Measurements from ENCODE around the gene GADD45B. TPM values are rescaled to one million over a fixed set of nuclear protein-coding genes. Genes with fewer than 3 reads are reported as not detected.
A peak's percentile ranks its signal among the peaks of the same experiment; 100 is the strongest.

GADD45B gene, protein sequence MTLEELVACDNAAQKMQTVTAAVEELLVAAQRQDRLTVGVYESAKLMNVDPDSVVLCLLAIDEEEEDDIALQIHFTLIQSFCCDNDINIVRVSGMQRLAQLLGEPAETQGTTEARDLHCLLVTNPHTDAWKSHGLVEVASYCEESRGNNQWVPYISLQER
- 100 to 1,000 TPM in 1 of 2 donors, 10 to 100 TPM in 1; 64.0 to 189 TPM for total RNA-seq
- long read RNA-seq, transcript GADD45B-201 (4 exons, 1,373 nt), result major isoform, 15 of 18 reads
- long read RNA-seq, partial matches to known transcripts, result 0 of 18 reads
- long read RNA-seq, other reads (novel, unspliced or antisense), result 3 of 18 reads

DNA sequence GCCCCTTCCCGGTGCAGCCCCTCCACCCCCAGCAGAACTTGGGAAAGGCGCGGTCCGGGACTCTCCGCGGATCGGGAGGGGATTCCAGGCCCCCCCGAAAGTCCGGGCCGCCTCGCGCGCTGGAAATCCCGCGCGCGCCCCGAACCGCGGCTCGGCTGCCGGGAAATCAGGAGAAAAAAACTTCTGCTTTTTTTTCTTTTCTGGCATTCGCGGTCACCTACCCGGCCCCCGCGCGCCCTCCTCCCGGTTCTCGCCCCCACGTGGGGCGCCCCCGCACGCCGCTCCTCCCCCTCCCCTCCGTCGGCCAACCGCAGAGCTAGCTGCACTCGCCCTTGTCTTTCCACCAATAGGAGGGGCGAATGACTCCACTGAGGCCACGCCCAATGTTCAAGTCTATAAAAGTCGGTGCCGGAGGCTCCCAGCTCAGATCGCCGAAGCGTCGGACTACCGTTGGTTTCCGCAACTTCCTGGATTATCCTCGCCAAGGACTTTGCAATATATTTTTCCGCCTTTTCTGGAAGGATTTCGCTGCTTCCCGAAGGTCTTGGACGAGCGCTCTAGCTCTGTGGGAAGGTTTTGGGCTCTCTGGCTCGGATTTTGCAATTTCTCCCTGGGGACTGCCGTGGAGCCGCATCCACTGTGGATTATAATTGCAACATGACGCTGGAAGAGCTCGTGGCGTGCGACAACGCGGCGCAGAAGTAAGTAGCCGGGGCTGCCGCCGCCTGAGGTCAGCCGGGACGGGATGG is at the start of gene GADD45B:
Gene GADD45B, plus strand, starts transcription at position 426 of the 749 bp plus-strand sequence. Its CDS starts 232 bp downstream, at position 658.
- peak; percentile 81 to 84 for ATAC-seq
- intact Hi-C loops (cut with DNase I), result loop anchor here (2.0 to 10.0 kb wide), 5 partner anchors 66 to 137 kb away; no protein-coding TSS in a partner anchor

DNA sequence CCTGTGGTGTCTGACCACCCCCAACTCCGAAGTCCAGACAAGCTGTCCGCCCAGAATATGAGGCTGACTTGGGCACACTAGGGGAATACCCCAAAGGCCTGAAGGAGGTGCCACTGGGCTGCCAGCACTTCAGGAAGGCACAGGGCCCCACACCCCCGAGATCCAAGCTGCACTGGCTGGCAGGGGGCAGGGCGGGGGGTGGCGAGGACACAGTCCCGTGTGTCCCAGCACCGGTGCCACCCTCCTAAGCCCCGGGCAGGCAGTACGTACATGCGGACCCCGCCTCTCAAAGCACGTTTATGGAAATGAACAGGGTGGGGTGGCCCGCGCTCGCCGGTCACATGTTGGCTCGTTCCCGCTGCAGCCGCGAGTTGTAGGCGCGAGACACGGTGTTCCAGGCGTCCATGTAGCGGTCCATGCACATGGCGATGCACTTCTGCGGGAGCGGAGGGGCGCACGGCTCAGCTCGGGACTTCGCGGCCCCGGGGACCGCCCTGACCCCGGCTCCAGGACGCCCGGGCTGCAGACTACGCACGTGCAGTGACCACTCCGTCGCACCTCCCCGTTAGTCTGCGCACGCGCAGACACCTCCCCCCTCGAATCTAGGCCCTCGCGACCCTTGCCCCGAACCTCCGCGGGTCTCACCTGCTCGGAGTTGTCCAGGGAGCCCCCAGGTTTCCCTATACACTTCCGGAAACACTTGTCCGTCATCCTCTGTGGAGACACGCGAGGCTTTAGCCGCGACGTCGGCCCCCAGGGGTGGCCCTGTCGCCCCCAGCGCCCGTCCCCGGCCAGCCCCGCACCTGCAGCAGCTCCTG is 49.1 kb upstream of the GADD45B start:
- DNase-seq (peak; percentile 61), ATAC-seq (peak; percentile 21 to 28)
- intact Hi-C loops (cut with DNase I), result no loop called here

More for the DNA sequence above, at the start of gene GADD45B:
- DNase-seq, result peak; percentile 98

DNA sequence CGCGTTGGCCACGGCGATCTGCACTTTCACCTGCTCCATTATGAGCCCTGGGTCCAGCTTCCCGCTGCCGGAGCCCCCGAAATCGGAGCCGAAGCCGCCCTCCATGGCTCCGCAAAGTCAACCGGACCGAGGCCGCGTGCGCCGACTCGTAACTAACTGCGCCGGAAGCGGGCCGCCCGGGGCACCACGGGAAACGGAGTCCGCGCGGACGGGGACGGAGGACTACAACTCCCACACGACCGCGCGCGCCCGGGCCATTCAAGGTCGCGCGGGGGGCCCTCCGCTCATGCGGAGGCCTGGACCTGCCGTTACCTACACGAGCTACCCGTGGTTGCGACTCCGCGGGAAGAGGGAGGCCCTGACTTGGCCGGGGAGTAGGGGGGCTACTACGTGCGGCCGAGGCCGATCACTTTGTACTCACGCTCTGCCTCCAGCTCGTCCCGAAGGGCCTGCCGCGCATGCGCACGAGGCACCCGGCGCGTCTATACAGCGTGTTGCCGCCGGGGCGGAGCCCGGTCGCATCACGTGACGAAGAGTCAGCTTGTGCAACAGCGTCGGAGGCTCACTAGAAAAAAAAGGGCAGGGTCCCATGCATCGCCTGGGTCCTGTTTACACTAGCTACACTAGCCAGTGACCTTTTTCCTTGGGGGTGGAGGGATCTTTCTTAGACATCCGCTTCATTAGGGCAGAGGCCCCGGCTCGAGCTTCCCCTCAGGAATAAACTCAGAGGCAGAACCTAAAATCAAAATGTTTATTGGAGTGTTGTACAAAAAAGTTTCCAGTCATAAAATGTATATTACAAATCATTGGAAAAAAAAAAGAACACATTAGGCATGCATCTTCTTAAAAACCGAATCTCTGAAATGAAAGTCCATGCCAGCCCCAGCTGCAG is 48.3 kb upstream of the GADD45B start, which contains the start of gene TIMM13:
Gene TIMM13, minus strand, starts transcription at position 158 of the 892 bp plus-strand sequence. Its CDS starts 53 bp downstream, at position 105.
- intact Hi-C loops (cut with DNase I), result no loop called here
- ATAC-seq (peak; percentile 94 to 95), DNase-seq (peak; percentile 98)

DNA sequence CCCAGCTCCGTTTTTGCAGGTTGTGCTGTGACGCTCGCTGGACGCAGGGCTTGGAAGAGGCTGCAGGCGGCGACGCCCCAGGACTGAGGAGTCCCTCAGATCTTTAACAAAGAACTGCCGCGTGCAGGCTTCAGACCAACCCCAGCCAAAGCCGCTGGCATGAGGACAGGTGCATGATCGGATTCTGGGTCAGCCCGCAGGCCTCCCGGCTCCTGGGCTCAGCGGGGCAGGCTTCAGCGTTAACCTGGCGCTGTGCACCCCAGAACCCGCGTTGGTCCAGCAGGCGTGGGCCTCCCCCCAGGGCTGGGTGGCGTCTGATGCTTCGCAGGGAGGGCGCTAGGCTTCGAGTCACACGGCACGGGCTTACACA is 47.6 kb upstream of the GADD45B start:
- DNase-seq (no peak), ATAC-seq (peak in 1 of 2 donors; percentile 2)
- intact Hi-C loops (cut with DNase I), result no loop called here

DNA sequence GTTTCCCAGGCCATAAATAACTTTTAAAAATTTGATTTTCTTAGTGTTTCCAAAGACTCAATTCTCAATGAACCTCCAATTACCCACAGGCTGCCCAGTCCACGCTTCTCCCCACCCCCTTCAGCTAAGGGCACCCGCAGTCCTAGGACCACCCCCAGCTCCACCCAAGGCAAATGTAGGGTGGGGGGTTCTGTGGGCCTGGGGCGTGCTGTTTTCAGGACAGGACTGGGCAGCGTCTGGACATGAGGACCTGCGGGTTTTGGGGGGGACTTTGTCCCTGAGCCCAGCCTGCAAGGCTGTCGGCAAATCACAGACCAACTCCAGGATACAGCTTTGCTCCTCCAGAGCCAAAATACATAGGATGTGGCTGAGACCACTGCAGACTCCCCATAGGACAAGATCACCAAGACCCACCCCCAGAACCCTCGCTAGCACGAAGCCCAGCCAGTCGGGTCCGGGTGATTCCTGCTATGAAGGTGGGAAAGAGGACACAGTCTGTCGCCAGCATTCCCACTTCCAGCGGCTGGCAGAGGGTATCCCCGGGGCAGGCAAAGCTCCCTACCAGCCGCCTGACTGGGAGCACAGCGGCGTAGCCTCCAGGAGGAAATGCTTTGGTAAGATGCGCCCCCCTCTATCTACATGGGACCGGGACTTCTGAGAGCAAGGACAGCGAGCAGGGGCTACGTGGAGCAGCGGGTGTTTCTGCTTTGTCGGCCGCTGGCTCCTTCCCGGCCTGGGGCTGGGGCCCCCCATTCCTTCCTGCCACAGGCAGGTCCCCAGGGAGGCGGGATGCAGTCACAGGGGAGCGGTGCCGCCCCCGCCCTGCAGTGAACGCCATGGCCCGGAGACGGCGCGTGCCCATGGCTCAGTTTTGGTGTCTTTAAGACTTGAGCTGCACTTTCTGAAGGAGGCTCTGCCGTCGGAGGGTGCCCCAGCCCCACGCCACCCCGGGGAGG is 46.9 kb upstream of the GADD45B start:
- intact Hi-C loops (cut with DNase I), result no loop called here
- DNase-seq (no peak), ATAC-seq (no peak)

DNA sequence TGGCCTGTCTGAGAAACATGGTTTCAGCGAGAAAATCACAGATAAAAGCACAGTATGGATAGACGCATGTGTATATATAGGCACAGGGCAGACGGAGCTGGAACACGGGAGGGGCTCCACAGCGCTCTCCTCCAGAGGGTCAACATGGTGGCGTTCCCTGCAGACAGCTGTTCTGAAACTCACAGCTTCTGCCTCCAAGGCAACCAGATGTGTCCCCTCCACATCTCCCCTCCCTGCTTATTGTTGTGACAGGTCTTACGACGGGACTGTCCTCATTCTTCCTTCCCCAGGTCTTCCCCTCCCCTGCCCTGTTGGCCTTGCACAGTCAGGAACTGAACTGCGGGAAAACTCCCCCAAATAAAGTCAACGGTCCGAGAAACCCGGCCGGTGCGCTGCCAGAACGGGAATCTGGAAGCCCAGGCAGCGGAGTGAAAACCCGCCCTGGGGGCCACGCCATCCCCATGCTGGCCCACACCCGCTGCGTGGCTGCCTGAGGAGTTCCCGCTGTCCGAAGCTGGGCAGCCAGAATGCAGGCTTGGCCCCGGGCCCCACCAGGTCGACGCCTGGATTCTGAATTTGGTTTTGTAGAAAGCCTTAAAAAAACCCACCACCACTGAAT is 45.9 kb upstream of the GADD45B start:
- ATAC-seq, result no peak
- no peak for DNase-seq
- intact Hi-C loops (cut with DNase I), result no loop called here

DNA sequence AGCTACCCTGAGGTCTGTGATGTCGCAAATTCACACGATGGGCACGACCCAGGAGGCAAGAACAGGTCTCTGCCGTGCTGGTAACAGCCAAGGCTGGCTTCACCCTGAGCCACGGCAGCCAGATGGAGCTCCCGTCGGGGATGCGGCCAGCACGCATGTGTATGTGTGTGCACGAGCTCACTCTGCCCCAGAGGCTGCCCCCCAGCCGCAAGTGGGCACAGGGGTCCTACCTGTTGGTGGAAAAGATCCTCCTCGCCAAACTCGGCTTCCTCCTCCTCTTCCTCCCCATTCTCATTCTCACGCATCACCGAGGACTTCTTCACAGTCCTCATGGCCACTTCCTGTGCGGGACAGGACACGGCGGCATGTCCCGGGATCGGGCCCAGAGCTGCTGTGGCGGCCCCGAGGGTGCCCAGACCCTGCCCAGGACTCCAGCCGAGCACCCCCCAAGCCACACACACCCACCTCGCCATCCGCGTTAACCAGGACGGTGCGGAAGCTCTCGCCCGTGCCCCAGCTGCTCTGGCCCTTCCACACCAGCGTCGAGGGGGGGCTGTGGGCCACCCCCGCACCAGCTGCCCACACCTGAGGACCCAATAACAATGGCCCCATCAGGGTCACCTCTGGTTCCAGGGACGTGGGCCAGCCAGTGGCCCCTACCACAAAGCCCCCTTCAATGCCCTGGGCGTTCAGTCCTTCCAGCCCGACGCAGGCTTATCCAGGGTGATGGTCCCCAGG is 44.4 kb upstream of the GADD45B start:
- intact Hi-C loops (cut with DNase I), result no loop called here
- DNase-seq, result no peak
- no peak for ATAC-seq

DNA sequence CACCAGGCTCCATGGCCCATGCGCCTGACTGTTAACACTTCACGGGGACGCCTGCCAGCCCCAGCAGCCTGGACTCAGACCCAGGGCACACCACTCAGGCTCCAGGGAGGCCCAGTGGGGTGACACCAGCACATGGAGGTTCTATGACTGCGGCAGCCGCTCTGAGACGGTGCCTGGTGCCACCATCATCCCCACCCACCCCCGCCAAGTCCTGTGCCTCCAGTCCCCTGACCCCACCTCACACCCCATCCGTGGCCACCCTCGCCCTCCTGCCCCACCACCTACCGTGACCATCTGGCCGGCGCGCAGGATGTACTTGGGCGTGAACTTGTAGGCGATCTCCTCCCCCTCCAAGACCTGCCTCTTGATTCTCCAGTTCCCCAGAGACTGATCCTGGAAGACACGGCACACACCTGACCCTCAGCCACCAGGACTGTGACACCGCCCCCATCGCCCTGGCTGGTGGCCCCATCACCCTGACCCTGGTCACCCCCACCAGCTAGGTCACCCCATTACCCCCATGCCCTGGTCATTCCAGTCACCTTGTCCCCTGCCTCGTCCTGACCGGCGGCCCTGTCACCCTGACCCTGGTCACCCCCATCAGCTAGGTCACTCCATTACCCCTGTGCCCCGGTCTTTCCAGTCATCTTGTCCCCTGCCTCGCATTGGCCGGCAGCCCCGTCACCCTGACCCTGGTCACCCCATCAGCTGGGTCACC is 43.6 kb upstream of the GADD45B start:
- ATAC-seq (no peak), DNase-seq (no peak)
- intact Hi-C loops (cut with DNase I), result no loop called here

DNA sequence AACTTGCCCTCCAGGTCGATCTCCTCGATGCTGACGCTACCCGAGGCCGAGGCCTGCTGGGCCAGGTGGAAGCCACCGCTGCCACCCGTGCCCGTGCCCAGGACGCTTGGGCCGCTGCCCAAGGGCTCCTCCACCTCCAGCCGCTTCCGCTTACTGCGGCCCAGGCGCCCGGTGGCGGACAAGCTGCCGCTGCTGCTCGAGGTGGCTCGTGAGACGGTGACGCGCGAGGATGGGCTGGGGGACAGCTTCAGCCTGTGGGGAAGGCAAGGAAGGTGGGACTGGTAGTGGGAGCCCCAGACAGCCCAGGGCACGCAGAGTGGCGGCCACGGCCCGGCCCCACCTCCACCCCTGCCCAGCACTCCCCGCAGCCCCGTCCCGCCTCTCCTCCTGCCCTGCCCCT is 42.1 kb upstream of the GADD45B start:
- DNase-seq (no peak), ATAC-seq (no peak)
- intact Hi-C loops (cut with DNase I), result no loop called here

DNA sequence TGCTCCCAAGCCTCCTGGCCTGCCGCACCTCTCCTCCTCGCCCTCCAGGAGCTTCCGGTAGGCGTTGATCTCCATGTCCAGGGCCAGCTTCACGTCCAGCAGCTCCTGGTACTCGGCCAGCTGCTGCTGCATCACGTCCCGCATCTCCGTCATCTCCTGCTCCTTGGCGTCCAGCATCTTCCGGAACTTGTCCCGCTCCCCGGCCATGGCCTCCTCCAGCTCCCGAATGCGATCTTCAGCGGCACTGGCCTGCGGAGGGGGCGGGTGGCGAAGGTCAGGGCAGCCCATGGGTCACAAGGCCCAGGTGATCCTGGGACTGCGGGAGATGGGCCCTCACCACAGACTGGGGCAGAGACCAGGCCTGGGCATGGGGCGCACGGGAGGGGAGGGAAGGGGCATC is 41.7 kb upstream of the GADD45B start:
- no peak for DNase-seq
- intact Hi-C loops (cut with DNase I), result no loop called here
- no peak for ATAC-seq

DNA sequence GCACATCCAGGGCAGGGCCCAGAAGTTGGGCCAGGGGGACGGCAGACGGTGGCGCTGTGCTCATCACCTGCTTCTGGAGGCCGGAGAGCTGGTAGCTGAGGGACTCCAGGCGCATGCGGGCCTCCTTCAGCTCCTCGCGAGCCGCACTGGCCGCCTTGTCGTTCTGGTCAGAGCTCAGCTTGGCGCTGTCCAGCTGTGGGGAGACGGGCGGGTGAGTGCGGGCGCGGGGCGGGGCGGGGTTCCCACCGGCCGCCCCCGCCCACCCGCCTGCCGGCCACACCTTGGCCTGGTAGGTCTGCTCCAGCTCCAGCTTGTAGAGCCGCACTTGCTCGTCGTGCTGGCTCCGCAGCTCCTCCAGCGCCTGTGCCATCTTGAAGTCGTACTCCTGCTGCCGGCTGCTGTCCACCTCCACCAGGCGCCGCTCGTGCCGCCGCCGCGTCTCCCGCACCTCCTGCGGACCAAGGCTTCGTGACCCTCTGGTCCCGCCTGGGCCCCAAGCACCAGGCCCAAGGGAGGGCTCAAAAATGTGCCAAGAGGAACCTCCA is 41.1 kb upstream of the GADD45B start:
- ATAC-seq, result no peak
- intact Hi-C loops (cut with DNase I), result no loop called here
- DNase-seq, result no peak

DNA sequence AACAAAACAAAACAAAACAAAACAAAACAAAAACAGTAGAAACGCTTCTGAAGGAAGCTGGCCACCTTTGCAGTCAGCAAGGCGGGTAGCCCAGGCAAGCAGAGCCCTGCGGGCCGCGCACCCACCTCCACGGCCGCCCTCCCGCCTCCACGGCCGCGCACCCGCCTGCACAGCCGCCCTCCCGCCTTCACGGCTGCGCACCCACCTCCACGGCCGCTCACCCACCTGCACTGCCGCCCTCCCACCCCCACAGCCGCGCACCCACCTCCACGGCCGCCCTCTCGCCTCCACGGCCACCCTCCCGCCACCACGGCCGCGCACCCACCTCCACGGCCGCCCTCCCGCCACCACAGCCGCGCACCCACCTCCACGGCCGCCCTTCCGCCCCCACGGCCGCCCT is 39.5 kb upstream of the GADD45B start:
- intact Hi-C loops (cut with DNase I), result no loop called here
- ATAC-seq, result no peak
- DNase-seq, result no peak

DNA sequence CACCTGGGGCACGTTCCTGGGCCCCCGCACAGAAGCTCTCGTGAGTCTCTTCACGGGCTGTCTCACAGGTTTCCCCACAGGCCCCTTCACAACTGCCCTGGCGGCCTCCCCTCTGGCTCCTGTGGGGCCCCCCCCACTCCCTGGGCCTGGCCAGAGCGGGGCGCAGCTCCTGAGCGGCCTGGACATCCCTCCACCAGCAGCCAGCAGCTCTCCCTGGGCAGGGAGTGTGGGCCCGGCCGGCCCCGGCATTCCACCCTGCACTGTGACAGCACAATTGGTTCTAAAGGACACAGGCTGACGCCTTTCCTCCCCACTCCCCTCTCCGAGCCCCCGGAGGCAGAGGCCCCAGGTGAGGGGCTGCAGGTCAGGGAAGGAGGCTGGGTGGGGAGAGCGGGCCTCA is 39.0 kb upstream of the GADD45B start:
- ATAC-seq, result no peak
- intact Hi-C loops (cut with DNase I), result no loop called here
- DNase-seq, result no peak

DNA sequence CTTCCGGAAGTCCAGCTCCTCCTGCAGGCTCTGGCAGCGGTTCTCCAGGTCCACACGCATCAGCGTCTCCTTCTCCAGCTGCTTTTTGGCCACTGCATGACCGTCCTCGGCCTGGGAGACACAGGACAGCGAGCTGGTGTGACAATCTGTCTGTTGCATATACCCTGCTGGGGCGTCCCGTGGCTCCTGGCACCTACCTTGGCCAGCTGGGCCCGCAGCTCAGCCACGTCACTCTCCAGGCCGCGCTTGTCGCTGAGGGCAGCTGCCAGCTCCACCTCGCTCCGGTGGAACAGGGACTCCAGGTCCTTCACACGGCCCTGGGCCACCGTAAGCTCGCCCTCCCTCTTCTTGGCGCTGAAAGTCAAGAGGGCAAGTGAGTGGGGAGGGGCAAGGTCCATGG is 37.7 kb upstream of the GADD45B start:
- ATAC-seq (no peak), DNase-seq (no peak)
- intact Hi-C loops (cut with DNase I), result no loop called here

DNA sequence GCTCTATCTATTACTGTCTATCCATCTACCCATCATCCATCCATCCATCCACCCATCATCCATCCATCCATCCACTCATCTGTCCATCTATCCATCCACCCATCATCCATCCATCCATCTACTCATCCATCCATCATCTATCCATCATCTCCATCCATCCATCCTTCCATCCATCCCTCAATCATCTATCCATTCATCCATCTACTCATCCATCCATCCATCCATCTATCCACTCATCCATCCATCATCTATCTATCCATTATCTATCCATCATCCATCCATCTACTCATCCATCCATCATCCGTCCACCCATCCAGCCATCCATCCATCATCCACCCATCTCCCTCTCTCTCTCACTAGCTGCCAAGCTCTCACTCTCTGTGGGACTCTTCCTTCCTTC is 35.4 kb upstream of the GADD45B start:
- ATAC-seq (no peak), DNase-seq (no peak)
- intact Hi-C loops (cut with DNase I), result no loop called here
